ENCODE results near the gene SACM1L. TPM values are rescaled to one million over a fixed set of nuclear protein-coding genes. Genes with fewer than 3 reads are reported as not detected.
A peak's percentile ranks its signal among the peaks of the same experiment; 100 is the strongest.

SACM1L gene
- polyA plus RNA-seq, 1 experiment: 35.5 TPM

GRCh38 chr3:45647148-45647619 lies 42.0 kb upstream of the SACM1L start:
- H3K27ac ChIP-seq (ENCODE audit: low read depth, low read length): peak overlapping the region; percentile 86
- TF ChIP-seq CTCF (IDR thresholded peaks at IDR 0.05; ENCODE audit: low read depth, low read length): no peak
- CTCF ChIA-PET: interaction anchor here (1.0 to 4.6 kb wide), 2 partner anchors 9 to 13 kb away, joined by 4 to 38 read pairs; no protein-coding TSS in a partner anchor
- POLR2A ChIA-PET: interaction anchor here (1.3 kb wide), 1 partner anchor 13 kb away, joined by 10 read pairs; no protein-coding TSS in a partner anchor
- H3K9me3 ChIP-seq (ENCODE audit: control insufficient read depth, insufficient read depth, low read length): no peaks in the 10 kb centered on the region; the same call in 1 of the 2 replicates
- no peaks in the 10 kb centered on the region for H3K27me3 ChIP-seq (ENCODE audit: control insufficient read depth, insufficient read depth, low read length)
- no peak overlapping the region for H3K4me3 ChIP-seq (ENCODE audit: low read depth, low read length)
- peak; percentile 65 for DNase-seq (ENCODE audit: low read depth, low spot score)

- Histone ChIP-seq H3K4me3 (ENCODE audit: low read depth, low read length) (no peak overlapping the region), H3K27ac (ENCODE audit: low read depth, low read length) (no peak overlapping the region), H3K27me3 (ENCODE audit: control insufficient read depth, insufficient read depth, low read length) (no peaks in the 10 kb centered on the region), H3K9me3 (ENCODE audit: control insufficient read depth, insufficient read depth, low read length) (no peaks in the 10 kb centered on the region; the same call in 1 of the 2 replicates)
- DNase-seq (ENCODE audit: low read depth, low spot score): no peak
- no peak for TF ChIP-seq CTCF (IDR thresholded peaks at IDR 0.05; ENCODE audit: low read depth, low read length)
- ChIA-PET POLR2A (no interaction called here), CTCF (interaction anchor here (9.8 kb wide), 1 partner anchor 145 kb away, joined by 217 read pairs; no protein-coding TSS in a partner anchor)
Observed at GRCh38 chr3:45653205-45653604, 36.0 kb upstream of the SACM1L start.

GRCh38 chr3:45654397-45654944 lies 34.7 kb upstream of the SACM1L start:
- Histone ChIP-seq H3K9me3 (ENCODE audit: control insufficient read depth, insufficient read depth, low read length) (no peaks in the 10 kb centered on the region; the same call in 1 of the 2 replicates), H3K27me3 (ENCODE audit: control insufficient read depth, insufficient read depth, low read length) (no peaks in the 10 kb centered on the region), H3K27ac (ENCODE audit: low read depth, low read length) (no peak overlapping the region), H3K4me3 (ENCODE audit: low read depth, low read length) (no peak overlapping the region)
- POLR2A ChIA-PET: no interaction called here
- DNase-seq (ENCODE audit: low read depth, low spot score): no peak
- CTCF ChIA-PET: interaction anchor here (0.6 to 9.8 kb wide), 7 partner anchors 13 to 616 kb away, joined by 3 to 217 read pairs (median 5); no protein-coding TSS in a partner anchor
- no peak for TF ChIP-seq CTCF (IDR thresholded peaks at IDR 0.05; ENCODE audit: low read depth, low read length)

GRCh38 chr3:45655906-45656305 lies 33.3 kb upstream of the SACM1L start:
- POLR2A ChIA-PET: no interaction called here
- no peaks in the 10 kb centered on the region for H3K9me3 ChIP-seq (ENCODE audit: control insufficient read depth, insufficient read depth, low read length)

More at GRCh38 chr3:45655906-45656305, 33.3 kb upstream of the SACM1L start:
- CTCF ChIA-PET: interaction anchor here (0.6 to 9.8 kb wide), 42 partner anchors 11 to 893 kb away, joined by 3 to 217 read pairs (median 4); partner anchors contain the start of genes CXCR6 and LIMD1
- no peak for TF ChIP-seq CTCF (IDR thresholded peaks at IDR 0.05; ENCODE audit: low read depth, low read length)
- Histone ChIP-seq H3K4me3 (ENCODE audit: low read depth, low read length) (no peak overlapping the region), H3K27ac (ENCODE audit: low read depth, low read length) (no peak overlapping the region), H3K27me3 (ENCODE audit: control insufficient read depth, insufficient read depth, low read length) (no peaks in the 10 kb centered on the region)
- no peak for DNase-seq (ENCODE audit: low read depth, low spot score)

All from AG04450 (cell line).